GM19397 (cell line): ENCODE measurements around the gene GABRB1.

Experiments used
- ATAC-seq: cut with Tn5 transposase; IDR thresholded peaks from one replicate; pipeline ENCODE4 v1.9.1; 2021; ENCODE audit warnings: mild to moderate bottlenecking, moderate library complexity; ENCODE audit not compliant: unreplicated experiment

The GABRB1 gene

DNA sequence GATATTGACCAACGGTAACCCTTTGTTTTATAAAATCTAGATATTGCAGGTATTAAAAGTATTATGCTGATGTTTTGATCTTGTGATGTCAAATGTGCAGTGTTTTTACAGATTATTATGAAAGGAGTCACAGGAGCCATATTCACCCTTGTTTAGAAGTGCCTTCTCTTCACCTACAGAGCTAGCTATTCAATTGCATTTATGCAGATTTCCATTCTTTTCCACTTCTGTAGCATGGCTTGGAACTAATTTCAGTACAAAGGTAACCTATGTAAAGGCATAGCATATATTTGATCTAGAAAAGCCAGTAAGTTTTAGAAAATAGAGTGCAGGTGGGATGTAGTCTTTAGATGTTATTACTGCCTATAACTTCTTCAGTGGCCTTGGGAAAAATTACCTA lies 176.2 kb downstream of the GABRB1 start:
- no peak for ATAC-seq

GRCh38 chr4:47209833-47210232 lies 178.5 kb downstream of the GABRB1 start:
- ATAC-seq: no peak

DNA sequence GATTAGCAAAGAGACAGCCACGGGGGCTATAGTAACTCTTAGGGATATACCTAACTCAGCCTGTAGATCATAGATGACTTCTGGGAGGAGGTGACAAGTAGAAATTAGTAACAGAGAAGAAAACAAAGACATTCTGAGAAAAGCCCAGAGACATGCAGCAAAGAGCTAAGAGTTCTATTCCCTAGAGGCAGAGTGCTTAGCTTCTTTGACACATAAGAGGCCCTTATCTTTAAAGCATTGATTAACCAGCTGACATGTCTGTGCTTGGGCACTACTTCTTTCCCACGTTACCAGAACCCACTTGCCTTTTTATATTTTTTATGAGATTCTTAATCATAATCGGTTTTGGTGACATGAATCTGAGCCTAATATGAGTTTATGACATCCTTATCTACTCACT lies 179.5 kb downstream of the GABRB1 start:
- no peak for ATAC-seq

DNA sequence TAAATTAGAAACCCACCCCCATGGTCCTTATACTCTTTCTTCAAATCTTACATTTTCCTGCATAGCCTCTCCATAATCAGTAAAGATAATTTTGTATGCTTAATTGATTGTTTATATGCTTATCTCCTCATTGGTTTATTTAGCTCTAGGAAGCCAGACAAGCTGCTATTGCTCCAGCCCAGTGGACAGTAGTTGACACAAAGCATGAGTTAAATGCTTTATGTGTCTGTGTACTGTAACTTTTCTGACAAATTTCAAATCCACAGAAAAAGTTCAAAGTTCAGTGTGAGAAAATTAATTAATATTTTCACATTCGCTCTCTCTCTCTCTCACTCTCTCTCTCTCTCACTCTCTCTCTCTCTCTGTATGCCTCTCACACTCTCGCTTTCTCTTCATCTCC lies 181.7 kb downstream of the GABRB1 start:
- ATAC-seq: no peak

DNA sequence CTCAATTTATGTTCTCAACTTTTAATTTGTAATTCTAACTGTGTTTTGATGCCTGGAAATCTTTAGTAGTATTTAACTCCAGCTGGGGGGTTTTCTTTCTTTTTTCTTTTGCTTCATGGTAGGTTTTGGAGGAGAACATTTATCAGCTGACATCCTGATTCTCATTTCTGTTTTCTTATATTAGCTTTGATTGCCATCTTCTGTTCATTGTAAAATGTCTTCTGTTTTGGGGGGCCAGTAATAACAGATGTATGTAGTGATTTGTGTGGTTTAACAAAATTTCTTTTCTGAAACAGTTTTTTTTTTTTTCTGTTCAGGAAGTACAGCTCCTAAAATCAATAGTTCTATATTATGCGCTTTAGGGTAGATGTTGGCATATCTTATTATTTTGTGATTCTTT lies 182.2 kb downstream of the GABRB1 start:
- ATAC-seq: no peak

GRCh38 chr4:47213971-47214370 lies 182.6 kb downstream of the GABRB1 start:
- ATAC-seq: no peak

- ATAC-seq: no peak
Measured at GRCh38 chr4:47215759-47216158, 184.4 kb downstream of the GABRB1 start.

DNA sequence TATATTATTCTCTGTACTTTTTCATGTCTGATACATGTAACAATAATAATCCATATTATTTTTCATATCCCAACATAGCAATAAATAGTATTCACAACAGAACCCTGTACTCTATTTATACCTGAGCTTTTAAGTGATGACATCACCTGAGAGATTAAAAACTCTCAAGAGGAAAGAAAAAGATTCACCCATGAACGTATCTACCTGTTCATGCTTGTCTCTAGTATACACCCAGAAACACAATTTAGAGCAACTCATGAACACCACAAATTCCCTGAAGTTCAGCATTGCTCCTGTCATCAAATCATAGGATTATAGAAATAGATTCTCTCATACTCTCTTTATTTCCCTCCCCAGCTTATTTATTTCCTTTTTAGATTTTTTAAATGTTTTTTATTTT lies 185.9 kb downstream of the GABRB1 start:
- ATAC-seq: no peak

GRCh38 chr4:47217884-47218283 lies 186.5 kb downstream of the GABRB1 start:
- ATAC-seq: no peak

DNA sequence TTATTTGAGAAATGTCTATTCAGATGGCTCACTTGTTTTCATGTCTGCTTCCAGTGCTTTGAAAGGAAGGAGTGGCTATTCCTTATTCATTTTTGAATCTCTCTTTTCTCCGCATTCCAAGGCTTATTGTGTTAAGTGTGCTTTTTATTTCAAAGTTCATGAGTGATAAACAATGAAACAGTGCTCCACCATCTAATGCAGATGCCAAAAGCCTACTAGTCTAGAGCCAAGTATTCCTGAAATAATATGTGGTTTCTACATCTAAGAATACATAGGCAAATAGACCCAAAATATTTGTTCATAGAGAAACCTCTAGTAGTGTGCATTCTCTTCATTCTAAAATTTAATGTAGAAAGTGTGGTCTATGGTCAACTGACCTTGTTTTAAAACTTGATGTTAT lies 187.3 kb downstream of the GABRB1 start:
- no peak for ATAC-seq

DNA sequence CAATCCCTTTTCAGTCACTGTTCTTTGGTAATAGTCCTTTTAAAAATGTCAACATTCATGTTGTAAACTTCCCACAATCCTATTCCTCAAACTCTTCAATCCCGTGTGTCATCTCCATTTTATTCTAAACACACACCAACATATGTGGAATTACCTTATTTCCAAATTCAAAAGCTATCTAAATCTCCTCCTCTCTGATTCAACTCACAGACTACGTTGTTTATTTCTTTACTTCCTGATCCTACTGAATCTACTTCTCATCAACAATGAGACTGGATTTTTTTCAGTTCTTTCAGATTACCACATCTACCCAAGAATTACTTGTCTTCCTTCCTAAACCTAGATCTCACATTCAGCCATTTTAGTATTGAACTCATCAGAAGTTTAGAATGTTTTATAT lies 188.2 kb downstream of the GABRB1 start:
- no peak for ATAC-seq

DNA sequence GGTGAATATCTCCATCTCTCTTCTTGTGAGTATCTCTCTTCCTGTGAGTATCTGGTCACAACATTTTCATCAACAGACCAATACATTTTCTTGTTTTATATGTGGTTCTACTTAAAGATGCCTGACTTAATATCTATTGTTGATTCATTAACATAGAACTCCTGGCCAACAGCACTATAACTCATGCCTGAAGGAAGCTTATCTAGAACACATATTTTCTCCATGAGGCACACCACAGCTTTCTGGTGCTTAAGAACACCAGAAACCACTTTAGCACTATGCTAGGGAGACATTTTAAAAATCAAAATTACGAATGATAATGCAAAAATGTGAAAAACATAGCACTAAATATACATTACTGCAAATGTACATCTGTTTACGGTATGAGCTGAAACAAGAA lies 190.4 kb downstream of the GABRB1 start:
- no peak for ATAC-seq

GRCh38 chr4:47222276-47222675 lies 190.9 kb downstream of the GABRB1 start:
- no peak for ATAC-seq

- no peak for ATAC-seq
Measured at GRCh38 chr4:47224361-47224760, 193.0 kb downstream of the GABRB1 start.

DNA sequence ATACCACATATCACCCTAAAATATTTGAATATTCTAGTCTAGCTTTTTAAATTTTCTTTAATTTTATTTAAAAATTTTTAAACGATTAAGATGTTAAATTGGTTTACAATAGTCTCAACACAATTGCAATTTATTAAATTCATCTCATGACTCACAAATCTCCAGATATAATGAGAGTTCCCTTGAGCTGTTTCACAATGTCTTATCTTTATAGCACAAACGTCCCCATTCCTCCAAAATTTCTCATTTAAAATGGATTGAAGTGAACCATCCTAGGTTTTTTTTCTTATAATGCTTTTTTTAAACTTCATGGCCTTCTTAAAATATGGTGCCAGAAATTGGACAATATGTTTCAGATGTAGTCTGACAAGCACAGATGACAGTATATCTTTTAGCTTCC lies 204.4 kb downstream of the GABRB1 start:
- no peak for ATAC-seq

DNA sequence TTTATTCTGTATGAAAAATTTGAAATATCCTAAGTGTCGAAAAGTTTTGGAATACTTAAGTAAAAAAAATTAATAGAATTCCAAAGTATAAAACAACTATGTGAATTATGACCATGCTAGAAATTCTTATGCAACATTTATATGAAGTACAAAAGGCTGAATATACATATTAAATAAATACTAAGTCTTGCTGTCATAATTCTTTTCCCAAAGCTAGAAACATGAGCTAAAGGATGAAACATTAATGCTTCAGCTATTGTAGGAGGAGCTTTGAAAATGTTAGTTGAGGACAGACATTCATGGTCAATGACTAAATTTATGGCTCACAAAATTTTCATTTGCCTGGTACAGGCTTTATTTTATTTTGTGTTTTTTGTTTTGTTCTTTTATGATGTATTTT lies 207.3 kb downstream of the GABRB1 start:
- ATAC-seq: no peak

- ATAC-seq: no peak
Measured at GRCh38 chr4:47239649-47240048, 208.3 kb downstream of the GABRB1 start.

- no peak for ATAC-seq
Measured at GRCh38 chr4:47251348-47252135, 220.2 kb downstream of the GABRB1 start.

GRCh38 chr4:47263721-47264120 lies 232.4 kb downstream of the GABRB1 start:
- no peak for ATAC-seq

DNA sequence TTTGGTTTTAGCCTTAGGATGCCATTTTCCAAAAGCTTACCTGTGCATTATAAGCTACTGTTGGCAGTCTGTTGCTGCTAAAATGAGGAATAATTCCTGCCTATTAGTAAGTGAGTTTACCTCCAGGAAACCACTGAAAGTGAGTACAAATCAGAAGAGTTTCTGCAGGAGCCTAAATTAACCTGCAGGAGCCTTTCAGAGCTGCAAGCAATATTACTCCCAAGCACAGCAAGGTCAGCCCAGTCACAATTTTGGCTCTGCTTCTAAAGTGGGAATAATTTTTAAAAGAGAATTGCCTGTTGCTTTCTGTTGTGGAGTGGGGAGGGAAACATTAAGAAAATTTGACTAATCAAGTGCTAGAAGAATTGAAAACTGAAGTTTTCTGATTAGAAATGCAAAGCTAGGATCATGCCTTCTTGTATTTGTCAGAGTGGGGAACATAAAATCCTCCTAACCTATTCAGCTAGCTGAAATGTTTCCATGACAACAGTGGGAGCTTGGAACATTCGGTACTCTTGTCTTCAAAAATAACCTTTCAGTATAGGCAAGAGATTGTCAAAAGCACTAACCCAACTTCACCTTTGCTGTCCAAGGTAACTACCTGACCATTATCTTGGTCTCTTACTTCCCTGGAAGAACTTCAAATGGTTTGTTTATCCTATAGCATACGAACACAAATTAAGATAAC lies 239.0 kb downstream of the GABRB1 start:
- ATAC-seq: no peak

DNA sequence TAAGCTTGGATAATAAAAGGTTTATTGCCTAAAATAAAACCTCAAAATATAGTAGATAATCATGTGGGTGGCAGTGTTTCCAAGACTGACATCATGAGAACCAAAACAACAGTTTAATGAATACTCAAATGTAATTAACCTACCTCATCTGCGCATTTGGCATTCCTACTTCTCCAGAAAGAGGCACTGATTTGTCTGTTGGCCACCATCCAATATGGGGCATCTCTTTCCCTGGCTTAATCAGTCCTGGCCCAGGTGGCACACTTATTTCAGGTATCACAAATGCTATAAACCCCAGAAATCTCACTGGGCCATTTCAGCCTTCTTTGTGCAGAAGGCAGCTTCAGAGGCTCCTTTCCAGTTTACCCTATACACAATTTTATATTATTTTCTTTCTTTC lies 239.9 kb downstream of the GABRB1 start:
- no peak for ATAC-seq

DNA sequence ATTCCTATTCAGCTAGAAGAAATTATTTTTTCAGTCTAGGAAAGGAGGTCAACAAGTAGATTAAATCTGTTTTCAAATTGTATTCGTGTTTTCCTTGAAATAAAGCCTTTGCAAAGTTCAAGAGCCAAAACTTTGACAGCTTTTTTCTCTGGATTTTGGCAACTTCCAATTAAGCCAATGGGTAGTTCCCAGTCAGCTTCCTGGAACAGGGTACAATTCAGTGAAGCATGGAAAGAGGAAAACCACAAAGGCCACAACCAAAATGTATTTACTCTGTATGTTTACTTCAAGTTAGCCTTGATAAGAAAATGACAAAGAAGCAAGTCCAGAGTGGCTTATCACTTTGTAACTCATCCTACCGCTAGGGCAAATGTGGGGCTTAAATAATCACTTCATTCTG lies 243.5 kb downstream of the GABRB1 start:
- ATAC-seq: no peak

DNA sequence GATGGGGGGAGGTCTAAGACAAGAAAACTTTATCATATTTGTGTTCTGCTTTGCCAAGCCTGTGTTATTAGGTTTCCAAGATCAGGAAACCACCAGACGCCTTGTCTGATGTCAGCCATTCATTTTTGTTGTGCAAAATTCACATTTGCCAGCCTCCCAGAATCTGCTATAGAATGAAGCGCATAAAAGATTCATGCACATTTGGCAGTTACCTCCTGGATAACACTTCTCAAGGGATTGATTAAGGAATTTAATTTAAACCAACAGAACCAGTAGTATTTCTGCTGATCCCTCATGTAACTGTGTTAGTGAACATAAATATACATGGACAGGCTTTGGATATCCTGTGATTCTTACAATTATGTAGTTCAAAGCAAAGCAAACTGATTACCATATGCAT lies 244.2 kb downstream of the GABRB1 start:
- no peak for ATAC-seq
